Measurements from ENCODE around the gene POLR2I. TPM values are rescaled to one million over a fixed set of nuclear protein-coding genes. Genes with fewer than 3 reads are reported as not detected.

POLR2I gene
- total and polyA plus RNA-seq, 12 donors, result 38.0 to 127 (median 72.4) TPM

DNA sequence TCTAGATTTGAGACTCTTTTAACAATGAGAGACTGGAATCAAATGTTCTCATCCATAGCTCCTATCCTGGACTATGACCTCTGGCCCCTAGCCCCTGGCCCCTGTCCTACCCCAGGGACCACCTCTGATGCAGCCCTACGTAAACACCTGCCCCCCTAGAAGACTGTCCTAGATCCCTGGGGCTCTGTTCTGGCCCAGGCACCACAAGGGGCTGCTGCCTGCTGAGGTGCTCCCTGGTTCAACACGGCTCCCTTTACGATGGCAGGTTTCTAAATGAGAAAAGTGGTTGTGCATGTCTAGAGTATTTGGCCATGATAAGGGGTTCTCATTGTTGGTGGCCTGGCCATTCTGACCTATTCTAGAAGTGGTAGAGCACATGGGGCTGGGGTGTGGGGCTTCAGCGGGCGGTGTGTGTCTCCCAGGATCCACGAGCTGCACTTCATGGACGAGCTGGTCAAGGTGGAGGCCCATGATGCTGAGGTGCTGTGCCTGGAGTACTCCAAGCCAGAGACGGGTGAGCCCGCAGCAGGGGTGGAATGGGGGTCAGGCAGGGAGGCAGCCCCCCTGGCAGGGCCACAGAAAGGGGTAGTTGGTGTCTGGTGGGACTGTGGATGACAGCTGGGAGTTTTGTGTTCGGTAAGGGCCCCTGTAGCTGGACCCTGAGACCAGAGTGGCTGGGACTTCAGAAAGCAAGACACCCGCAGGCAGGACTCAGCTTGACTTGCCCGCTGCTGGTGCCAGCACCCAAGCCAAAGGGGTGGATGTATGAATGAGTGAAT is 30.3 kb downstream of the POLR2I start:
- Histone ChIP-seq H3K36me3 (replicated peaks in 1 of 2) (no peaks in the 10 kb centered on the region), H3K9me3 (replicated peaks in 1 of 3) (no peaks in the 10 kb centered on the region), H3K27me3 (no peaks in the 10 kb centered on the region), H3K27ac (no peak overlapping the region), H3K4me3 (no peak overlapping the region), H3K4me1 (replicated peaks in 1 of 2) (no peaks in the 10 kb centered on the region)
- TF ChIP-seq, protein P1, sequence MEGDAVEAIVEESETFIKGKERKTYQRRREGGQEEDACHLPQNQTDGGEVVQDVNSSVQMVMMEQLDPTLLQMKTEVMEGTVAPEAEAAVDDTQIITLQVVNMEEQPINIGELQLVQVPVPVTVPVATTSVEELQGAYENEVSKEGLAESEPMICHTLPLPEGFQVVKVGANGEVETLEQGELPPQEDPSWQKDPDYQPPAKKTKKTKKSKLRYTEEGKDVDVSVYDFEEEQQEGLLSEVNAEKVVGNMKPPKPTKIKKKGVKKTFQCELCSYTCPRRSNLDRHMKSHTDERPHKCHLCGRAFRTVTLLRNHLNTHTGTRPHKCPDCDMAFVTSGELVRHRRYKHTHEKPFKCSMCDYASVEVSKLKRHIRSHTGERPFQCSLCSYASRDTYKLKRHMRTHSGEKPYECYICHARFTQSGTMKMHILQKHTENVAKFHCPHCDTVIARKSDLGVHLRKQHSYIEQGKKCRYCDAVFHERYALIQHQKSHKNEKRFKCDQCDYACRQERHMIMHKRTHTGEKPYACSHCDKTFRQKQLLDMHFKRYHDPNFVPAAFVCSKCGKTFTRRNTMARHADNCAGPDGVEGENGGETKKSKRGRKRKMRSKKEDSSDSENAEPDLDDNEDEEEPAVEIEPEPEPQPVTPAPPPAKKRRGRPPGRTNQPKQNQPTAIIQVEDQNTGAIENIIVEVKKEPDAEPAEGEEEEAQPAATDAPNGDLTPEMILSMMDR (IDR thresholded peaks at IDR 0.05), result no peak
- no peak for TF ChIP-seq POLR2A (IDR thresholded peaks at IDR 0.05)
- 94 to 99% (median 96%) methylated on average over 11 to 12 of the region's 12 CpGs for WGBS, 4 donors
- no peak for DNase-seq
- intact Hi-C loops (cut with DNase I), result no loop called here

DNA sequence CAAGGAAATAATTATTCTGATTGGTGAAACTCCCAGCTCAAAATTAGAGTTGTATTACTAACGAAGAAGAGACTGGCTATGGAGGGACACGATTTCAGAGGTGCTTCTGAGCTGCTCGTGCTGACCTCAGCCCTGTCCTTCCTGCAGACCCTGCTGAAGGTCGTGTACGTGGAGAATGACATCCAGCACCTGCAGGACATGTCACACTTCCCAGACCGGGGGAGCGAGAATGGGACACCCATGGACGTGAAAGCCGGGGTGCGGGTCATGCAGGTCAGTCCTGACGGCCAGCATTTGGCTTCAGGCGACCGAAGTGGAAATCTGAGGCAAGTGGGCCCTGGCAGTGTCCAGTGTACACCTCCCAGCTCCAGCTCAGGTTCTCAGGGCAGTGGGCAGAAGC is 31.8 kb downstream of the POLR2I start:
- no peak for TF ChIP-seq POLR2A (IDR thresholded peaks at IDR 0.05)
- TF ChIP-seq, protein P1 (IDR thresholded peaks at IDR 0.05), result no peak
- DNase-seq, result no peak
- 92 to 97% (median 94%) methylated on average over 5 to 13 of the region's 13 CpGs for WGBS, 4 donors
- Histone ChIP-seq H3K27me3 (no peaks in the 10 kb centered on the region), H3K9me3 (replicated peaks in 1 of 3) (no peaks in the 10 kb centered on the region), H3K36me3 (replicated peaks in 1 of 2) (no peaks in the 10 kb centered on the region), H3K4me1 (replicated peaks in 1 of 2) (no peaks in the 10 kb centered on the region), H3K4me3 (no peak overlapping the region), H3K27ac (no peak overlapping the region)
- intact Hi-C loops (cut with DNase I), result no loop called here

DNA sequence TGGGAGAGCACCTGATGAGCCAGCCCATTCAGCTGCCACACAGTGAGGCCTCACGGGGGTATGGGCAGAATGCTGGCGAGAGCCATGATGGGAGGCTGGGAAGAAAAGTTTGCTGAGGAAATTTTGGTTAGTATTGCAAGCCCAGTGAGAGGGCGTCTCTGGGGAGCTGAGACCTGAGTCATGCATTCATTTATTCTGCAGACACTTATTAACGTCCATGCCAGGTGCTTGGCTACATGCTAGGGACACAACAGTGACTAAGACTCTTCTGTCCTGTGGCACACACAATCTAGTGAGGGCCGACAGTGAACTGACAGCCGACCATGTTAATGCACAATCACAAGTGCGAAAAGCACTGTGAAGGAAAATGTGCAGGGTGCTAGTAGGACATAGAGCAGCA is 32.8 kb downstream of the POLR2I start:
- Histone ChIP-seq H3K36me3 (replicated peaks in 1 of 2) (no peaks in the 10 kb centered on the region), H3K4me1 (replicated peaks in 1 of 2) (no peaks in the 10 kb centered on the region), H3K27ac (no peak overlapping the region), H3K9me3 (replicated peaks in 1 of 3) (no peaks in the 10 kb centered on the region), H3K4me3 (no peak overlapping the region), H3K27me3 (no peaks in the 10 kb centered on the region)
- intact Hi-C loops (cut with DNase I), result no loop called here
- no peak for TF ChIP-seq POLR2A (IDR thresholded peaks at IDR 0.05)
- 88 to 91% (median 89%) methylated on average over 7 of the region's 7 CpGs for WGBS, 4 donors
- no peak for DNase-seq

DNA sequence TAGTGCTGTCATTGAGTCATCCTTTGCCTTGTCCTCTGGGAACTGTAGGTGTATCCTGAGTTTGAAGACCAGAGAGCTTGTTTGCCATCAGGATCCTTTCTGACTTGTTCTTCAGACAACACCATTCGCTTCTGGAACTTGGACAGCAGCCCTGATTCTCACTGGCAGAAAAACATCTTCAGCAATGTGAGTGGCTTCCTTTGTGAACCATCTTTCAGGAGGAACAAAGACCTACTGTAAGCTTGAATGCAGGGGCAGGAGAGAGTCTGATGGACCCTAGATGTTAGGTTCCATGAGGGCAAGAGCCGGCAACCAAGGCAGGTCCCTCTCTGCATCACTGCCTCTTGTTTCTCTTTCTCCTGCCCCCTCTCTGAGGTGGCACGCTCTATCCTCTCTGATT is 33.3 kb downstream of the POLR2I start:
- Histone ChIP-seq H3K36me3 (replicated peaks in 1 of 2) (no peaks in the 10 kb centered on the region), H3K27me3 (no peaks in the 10 kb centered on the region), H3K4me3 (no peak overlapping the region), H3K4me1 (replicated peaks in 1 of 2) (no peaks in the 10 kb centered on the region), H3K27ac (no peak overlapping the region), H3K9me3 (replicated peaks in 1 of 3) (no peaks in the 10 kb centered on the region)
- WGBS, 4 donors, result 81 to 91% (median 85%) methylated on average over 3 of the region's 3 CpGs
- intact Hi-C loops (cut with DNase I), result no loop called here
- TF ChIP-seq, protein P1 (IDR thresholded peaks at IDR 0.05), result no peak
- TF ChIP-seq POLR2A (IDR thresholded peaks at IDR 0.05), result no peak
- no peak for DNase-seq

All from adrenal gland (tissue), 12 donors.